Mammary epithelial cell (primary cell): ENCODE results near the gene EFEMP2.

Experiments used
- EZH2 ChIP-seq: IDR thresholded peaks from 2 replicates; pipeline ENCODE4 v1.6.1; 2012; ENCODE audit warnings: low read length, inconsistent platforms, borderline replicate concordance
- TF ChIP-seq, protein P1 (sequence below), 2 donors: IDR thresholded peaks in 1 of 2; conservative IDR thresholded peaks in 1 of 2; 2 replicates each; pipeline ENCODE4 v1.5.1; 2011 to 2012; ENCODE audit warnings: inconsistent platforms in 2 of 2, low read length in 2 of 2, mild to moderate bottlenecking in 2 of 2, control low read depth in 1 of 2, low read depth in 1 of 2; ENCODE audit not compliant: insufficient read depth in 1 of 2; ENCODE audit errors: extremely low read depth in 1 of 2

DNA sequence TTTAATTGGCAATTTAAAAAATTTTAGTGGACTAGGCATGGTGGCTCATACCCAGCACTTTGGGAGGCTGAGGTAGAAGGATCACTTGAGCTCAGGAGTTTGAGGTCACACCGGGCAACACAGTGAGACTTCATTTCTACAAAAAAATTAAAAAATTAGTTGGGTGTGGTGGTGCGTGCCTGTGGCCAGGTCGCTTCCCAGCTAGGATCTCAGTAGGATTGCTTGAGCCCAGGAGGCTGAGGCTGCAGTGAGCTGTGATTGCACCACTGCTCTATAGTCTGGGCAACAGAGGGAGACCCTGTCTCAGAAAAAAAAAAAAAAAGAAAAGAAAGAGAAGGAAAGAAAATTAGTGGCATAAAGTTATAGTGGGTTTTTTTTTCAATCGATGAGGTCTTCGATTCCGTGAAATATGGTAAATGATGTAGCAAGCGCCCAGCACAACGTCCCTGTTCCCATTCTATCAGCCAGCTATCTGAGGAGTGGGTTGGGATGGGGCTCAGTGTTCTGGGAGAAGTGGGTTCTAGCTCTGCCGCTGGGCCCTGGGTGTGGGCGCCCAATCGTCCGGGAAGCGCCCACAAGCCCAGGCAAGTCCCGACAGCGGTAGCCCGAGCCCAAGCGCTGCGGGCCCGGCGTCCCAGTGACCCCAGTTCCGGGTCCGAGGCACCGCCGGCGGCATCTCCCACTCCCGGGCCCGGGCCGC, 26.2 kb upstream of the EFEMP2 start:
- TF ChIP-seq, protein P1, sequence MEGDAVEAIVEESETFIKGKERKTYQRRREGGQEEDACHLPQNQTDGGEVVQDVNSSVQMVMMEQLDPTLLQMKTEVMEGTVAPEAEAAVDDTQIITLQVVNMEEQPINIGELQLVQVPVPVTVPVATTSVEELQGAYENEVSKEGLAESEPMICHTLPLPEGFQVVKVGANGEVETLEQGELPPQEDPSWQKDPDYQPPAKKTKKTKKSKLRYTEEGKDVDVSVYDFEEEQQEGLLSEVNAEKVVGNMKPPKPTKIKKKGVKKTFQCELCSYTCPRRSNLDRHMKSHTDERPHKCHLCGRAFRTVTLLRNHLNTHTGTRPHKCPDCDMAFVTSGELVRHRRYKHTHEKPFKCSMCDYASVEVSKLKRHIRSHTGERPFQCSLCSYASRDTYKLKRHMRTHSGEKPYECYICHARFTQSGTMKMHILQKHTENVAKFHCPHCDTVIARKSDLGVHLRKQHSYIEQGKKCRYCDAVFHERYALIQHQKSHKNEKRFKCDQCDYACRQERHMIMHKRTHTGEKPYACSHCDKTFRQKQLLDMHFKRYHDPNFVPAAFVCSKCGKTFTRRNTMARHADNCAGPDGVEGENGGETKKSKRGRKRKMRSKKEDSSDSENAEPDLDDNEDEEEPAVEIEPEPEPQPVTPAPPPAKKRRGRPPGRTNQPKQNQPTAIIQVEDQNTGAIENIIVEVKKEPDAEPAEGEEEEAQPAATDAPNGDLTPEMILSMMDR (conservative IDR thresholded peaks at IDR 0.05 in 1 of 2, IDR thresholded peaks at IDR 0.05 in 1 of 2; ENCODE audit: extremely low read depth in 1 of 2, insufficient read depth in 1 of 2, low read depth in 1 of 2, low read length in 2 of 2), result no peak
- TF ChIP-seq EZH2, result no peak
